Measurements from ENCODE around the gene FTO. TPM values are rescaled to one million over a fixed set of nuclear protein-coding genes. Genes with fewer than 3 reads are reported as not detected.

The FTO gene
- total RNA-seq, 4 donors from 2014 or later = 64.4 to 116 (median 71.3) TPM

DNA sequence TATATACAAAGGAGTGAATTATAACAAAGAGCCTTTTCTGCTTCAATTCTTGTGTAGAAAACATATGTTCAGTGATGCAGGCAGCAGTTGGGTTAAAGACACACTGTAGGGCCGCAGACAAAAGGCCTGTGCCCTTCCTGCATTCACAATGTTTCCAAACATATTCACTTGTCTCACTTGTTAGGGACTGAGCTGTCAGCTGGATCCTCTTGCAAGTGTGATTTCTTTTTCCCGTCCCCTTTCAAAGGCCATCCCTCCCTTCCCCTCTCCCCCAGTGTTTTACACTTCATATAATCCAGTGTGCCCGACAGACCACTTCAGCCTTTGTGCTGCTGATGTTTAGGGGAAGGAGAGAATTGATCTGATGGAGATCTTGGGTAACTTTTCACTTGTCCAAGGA lies 217.0 kb downstream of the FTO start:
- Histone ChIP-seq H3K4me3 (no peak overlapping the region), H3K27me3 (no peaks in the 10 kb centered on the region), H3K27ac (no peak overlapping the region), H3K4me1 (no peaks in the 10 kb centered on the region), H3K36me3 (no peaks in the 10 kb centered on the region), H3K9me3 (no peaks in the 10 kb centered on the region)
- TF ChIP-seq POLR2AphosphoS5 (IDR thresholded peaks at IDR 0.05) (no peak), EP300 (IDR thresholded peaks at IDR 0.05) (no peak), POLR2A (IDR thresholded peaks at IDR 0.05) (no peak)
- TF ChIP-seq, protein P1, sequence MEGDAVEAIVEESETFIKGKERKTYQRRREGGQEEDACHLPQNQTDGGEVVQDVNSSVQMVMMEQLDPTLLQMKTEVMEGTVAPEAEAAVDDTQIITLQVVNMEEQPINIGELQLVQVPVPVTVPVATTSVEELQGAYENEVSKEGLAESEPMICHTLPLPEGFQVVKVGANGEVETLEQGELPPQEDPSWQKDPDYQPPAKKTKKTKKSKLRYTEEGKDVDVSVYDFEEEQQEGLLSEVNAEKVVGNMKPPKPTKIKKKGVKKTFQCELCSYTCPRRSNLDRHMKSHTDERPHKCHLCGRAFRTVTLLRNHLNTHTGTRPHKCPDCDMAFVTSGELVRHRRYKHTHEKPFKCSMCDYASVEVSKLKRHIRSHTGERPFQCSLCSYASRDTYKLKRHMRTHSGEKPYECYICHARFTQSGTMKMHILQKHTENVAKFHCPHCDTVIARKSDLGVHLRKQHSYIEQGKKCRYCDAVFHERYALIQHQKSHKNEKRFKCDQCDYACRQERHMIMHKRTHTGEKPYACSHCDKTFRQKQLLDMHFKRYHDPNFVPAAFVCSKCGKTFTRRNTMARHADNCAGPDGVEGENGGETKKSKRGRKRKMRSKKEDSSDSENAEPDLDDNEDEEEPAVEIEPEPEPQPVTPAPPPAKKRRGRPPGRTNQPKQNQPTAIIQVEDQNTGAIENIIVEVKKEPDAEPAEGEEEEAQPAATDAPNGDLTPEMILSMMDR (IDR thresholded peaks at IDR 0.05) = no peak
- WGBS = 95% methylated on average over 3 of the region's 3 CpGs
- no peak for DNase-seq (ENCODE audit: low spot score in 2 of 2)

DNA sequence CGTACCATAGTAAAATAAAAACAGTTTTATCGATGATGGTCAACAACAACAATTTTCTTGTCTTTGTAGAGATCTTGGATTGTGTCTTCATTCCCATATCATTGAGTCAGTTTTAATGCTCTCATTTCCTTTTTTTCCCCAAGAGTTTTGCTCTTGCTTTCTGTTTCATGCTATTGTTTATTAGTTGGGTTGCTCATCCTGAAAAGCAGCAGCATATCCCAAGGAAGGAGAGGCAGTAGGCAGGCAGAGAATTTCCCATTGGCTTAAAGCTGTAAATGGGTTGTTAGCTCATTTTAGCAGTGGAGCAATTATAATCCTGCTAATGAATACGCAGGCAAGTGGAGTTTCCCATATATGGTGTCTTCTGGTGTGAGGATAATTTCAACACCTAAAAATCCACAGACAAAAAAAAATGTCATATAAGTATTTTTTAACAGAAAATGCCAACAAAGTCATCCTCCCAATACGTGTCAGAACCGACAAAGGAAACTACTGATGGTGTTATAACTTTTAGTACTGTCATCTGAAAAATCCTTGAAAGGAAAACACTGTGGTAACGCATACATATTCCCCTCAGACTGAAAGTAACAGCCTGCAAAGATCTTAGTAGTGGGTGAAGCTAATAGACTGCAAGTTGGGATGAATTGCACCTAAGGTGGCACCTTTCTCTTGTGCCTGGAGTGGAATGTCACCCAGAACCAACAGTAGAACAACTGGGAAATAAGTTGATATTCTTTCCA lies 218.3 kb downstream of the FTO start:
- WGBS = 92% methylated on average over 6 of the region's 6 CpGs
- H3K27ac ChIP-seq = no peak overlapping the region

DNA sequence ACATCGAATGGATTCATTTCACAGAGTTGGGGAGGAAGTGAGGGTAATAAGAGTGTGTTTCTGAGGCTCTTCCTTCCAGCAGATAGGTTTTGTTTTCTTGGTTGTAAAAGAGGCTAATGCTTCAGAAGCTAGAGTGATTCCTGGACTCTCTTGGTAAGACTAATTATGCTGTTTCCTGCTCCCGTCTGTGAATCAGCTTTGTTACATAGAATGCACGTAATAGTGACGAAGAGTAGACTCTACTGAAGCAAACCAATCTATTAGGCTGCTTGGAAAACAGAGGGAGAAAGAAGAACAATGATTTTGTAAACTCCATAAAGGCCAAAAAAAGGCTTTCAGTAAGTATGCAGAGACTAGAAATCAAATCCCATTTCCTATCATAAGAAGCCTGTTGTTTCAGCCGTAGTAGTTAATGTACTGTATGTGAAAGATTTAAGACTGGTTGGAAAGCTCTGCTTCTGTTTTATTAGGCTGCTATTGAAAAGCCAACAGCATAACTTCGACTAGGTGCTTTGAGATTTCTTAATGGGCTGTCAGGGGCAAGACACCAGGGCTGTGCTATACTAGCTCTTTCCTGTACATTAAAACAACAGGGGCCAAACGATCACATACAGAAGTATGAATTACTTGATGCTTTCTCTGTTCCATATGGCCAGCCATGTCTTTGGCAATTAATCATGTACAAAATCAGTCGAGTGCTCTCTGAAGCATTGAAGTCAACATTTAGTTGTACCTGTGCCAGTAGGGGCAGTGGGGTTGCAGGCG lies 219.0 kb downstream of the FTO start:
- Histone ChIP-seq H3K4me3 (no peak overlapping the region), H3K27me3 (no peaks in the 10 kb centered on the region), H3K27ac (no peak overlapping the region), H3K9me3 (no peaks in the 10 kb centered on the region), H3K36me3 (no peaks in the 10 kb centered on the region), H3K4me1 (no peaks in the 10 kb centered on the region)
- no peak for DNase-seq (ENCODE audit: low spot score in 2 of 2)
- no peak for TF ChIP-seq EP300 (IDR thresholded peaks at IDR 0.05)
- TF ChIP-seq POLR2A (IDR thresholded peaks at IDR 0.05) = no peak
- no peak for TF ChIP-seq POLR2AphosphoS5 (IDR thresholded peaks at IDR 0.05)
- TF ChIP-seq, protein P1 (IDR thresholded peaks at IDR 0.05) = no peak
- whole genome bisulfite sequencing = 80% methylated on average over 9 of the region's 9 CpGs

More for the DNA sequence above, 218.3 kb downstream of the FTO start:
- Histone ChIP-seq H3K27me3 (no peaks in the 10 kb centered on the region), H3K9me3 (no peaks in the 10 kb centered on the region), H3K36me3 (no peaks in the 10 kb centered on the region), H3K4me3 (no peak overlapping the region), H3K4me1 (no peaks in the 10 kb centered on the region)
- no peak for DNase-seq (ENCODE audit: low spot score in 2 of 2)
- TF ChIP-seq, protein P1 (IDR thresholded peaks at IDR 0.05) = no peak
- TF ChIP-seq POLR2A (IDR thresholded peaks at IDR 0.05) = no peak
- no peak for TF ChIP-seq POLR2AphosphoS5 (IDR thresholded peaks at IDR 0.05)
- no peak for TF ChIP-seq EP300 (IDR thresholded peaks at IDR 0.05)

DNA sequence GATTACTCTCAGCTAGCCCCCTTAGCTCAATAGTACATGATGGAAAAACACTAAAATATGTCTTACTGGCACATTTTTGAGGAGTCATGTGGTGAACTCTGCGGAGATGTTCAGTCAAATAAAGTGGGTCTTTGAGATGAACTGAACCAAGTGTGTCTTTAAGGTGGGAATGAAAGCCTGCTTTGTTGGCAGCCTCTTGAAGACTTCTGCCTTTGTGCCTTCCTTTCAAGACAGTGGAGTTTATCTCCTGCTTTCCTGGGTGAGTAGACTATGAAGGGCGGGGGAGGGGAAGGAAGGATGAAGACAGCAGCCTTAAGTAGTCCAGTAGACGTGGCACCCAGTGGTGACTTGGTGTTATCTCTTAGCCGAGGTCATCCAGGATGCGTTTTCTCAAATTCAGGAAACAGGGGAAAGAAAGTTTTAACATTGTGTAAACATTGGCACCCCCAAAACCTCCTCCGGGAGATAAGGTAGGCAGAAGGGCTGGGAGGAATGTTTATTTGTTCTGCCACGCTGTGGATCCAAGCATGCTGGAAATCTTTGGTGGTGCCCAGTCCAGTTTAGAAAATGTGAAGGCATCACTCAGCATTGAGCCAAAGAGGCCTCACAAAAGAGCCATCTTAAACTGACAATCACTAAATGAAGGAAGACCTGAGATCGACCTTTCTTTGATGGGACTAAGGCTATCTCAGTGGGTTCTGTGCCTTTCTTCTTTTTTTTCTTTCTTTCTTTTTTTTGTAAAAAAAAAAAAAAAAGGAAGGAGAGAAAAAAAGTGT lies 220.6 kb downstream of the FTO start:
- Histone ChIP-seq H3K4me3 (no peak overlapping the region), H3K36me3 (no peaks in the 10 kb centered on the region), H3K27ac (no peak overlapping the region), H3K9me3 (no peaks in the 10 kb centered on the region), H3K4me1 (no peaks in the 10 kb centered on the region), H3K27me3 (no peaks in the 10 kb centered on the region)
- no peak for TF ChIP-seq POLR2A (IDR thresholded peaks at IDR 0.05)
- TF ChIP-seq, protein P1 (IDR thresholded peaks at IDR 0.05) = no peak
- WGBS = 94% methylated on average over 8 of the region's 8 CpGs
- DNase-seq (ENCODE audit: low spot score in 2 of 2) = no peak

DNA sequence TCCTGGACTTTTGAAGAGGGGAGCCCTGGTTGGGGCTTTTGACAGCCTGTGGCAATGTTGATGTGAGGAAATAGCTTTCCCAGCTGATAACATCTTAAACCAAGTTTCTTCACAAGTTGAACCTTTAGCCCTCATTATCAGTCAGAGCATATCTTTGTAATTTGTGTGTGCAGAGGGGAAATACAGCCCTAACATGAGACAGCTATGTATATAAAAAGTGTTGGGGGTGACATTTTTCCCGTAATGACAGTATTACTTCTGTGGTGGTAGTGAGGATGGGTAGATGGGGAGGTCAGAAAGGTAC lies 221.1 kb downstream of the FTO start:
- no peaks in the 10 kb centered on the region for H3K9me3 ChIP-seq
- no peaks in the 10 kb centered on the region for H3K36me3 ChIP-seq
- no peak overlapping the region for H3K4me3 ChIP-seq
- WGBS = 100% methylated on average over 1 of the region's 1 CpG
- H3K4me1 ChIP-seq = no peaks in the 10 kb centered on the region
- TF ChIP-seq, protein P1 (IDR thresholded peaks at IDR 0.05) = no peak
- TF ChIP-seq EP300 (IDR thresholded peaks at IDR 0.05) (no peak), POLR2A (IDR thresholded peaks at IDR 0.05) (no peak), POLR2AphosphoS5 (IDR thresholded peaks at IDR 0.05) (no peak)
- H3K27ac ChIP-seq = no peak overlapping the region
- no peak for DNase-seq (ENCODE audit: low spot score in 2 of 2)
- no peaks in the 10 kb centered on the region for H3K27me3 ChIP-seq
